SIG-M5 (cell line): ENCODE results near the gene MAJIN.

Experiments used
- DNase-seq: peaks from one replicate; lab custom pipeline; 2025; lab: John Stamatoyannopoulos, UW

Gene MAJIN

GRCh38 chr11:64932324-64932723, 39.6 kb downstream of the MAJIN start:
- DNase-seq: no peak

- no peak for DNase-seq
Measured at GRCh38 chr11:64931290-64931689, 40.6 kb downstream of the MAJIN start.

GRCh38 chr11:64930340-64930739, 41.6 kb downstream of the MAJIN start:
- DNase-seq: no peak

- no peak for DNase-seq
Measured at GRCh38 chr11:64929625-64930024, 42.3 kb downstream of the MAJIN start.

- no peak for DNase-seq
Measured at GRCh38 chr11:64928957-64929356, 43.0 kb downstream of the MAJIN start.

- DNase-seq: no peak
Measured at GRCh38 chr11:64926689-64927088, 45.2 kb downstream of the MAJIN start.

- DNase-seq: no peak
Measured at GRCh38 chr11:64925536-64926436, 46.1 kb downstream of the MAJIN start.

GRCh38 chr11:64924910-64925284, 47.0 kb downstream of the MAJIN start:
- DNase-seq: no peak

- peak; percentile 51 for DNase-seq
Measured at GRCh38 chr11:64923944-64924909, 47.7 kb downstream of the MAJIN start, which contains the start of gene PPP2R5B. Gene PPP2R5B, plus strand, starts transcription at chr11:64924689. Its CDS starts 1,046 bp downstream, at chr11:64925735.

- no peak for DNase-seq
Measured at GRCh38 chr11:64923151-64923661, 48.7 kb downstream of the MAJIN start.

- DNase-seq: no peak
Measured at GRCh38 chr11:64921384-64921783, 50.5 kb downstream of the MAJIN start.

GRCh38 chr11:64920124-64920523, 51.8 kb downstream of the MAJIN start:
- DNase-seq: no peak

- DNase-seq: no peak
Measured at GRCh38 chr11:64919627-64920026, 52.3 kb downstream of the MAJIN start.

- no peak for DNase-seq
Measured at GRCh38 chr11:64918017-64918416, 53.9 kb downstream of the MAJIN start.

GRCh38 chr11:64917663-64917995, 54.3 kb downstream of the MAJIN start:
- DNase-seq: no peak

GRCh38 chr11:64916775-64917662, 54.9 kb downstream of the MAJIN start, which contains the start of gene ATG2A:
Gene ATG2A, minus strand, starts transcription at chr11:64917209. Its CDS starts 74 bp downstream, at chr11:64917135.
- DNase-seq: peak; percentile 98

GRCh38 chr11:64916040-64916774, 55.7 kb downstream of the MAJIN start:
- DNase-seq: no peak

- no peak for DNase-seq
Measured at GRCh38 chr11:64915376-64915887, 56.5 kb downstream of the MAJIN start.

GRCh38 chr11:64914123-64914522, 57.8 kb downstream of the MAJIN start:
- no peak for DNase-seq

- DNase-seq: no peak
Measured at GRCh38 chr11:64913171-64913727, 58.7 kb downstream of the MAJIN start.
